Esophagus (tissue), 2 donors: ENCODE data around the gene FOXI2. TPM values are rescaled to one million over a fixed set of nuclear protein-coding genes. Genes with fewer than 3 reads are reported as not detected.
A peak's percentile ranks its signal among the peaks of the same experiment; 100 is the strongest.

Experiments
- H3K27ac ChIP-seq, 2 donors: one replicate each; pipeline ENCODE4 v1.5.1; 2013; ENCODE audit warnings: low read depth in 2 of 2, mild to moderate bottlenecking in 2 of 2, inconsistent platforms in 1 of 2, low read length in 1 of 2, moderate library complexity in 1 of 2
- H3K27me3 ChIP-seq, 2 donors: one replicate each; pipeline ENCODE4 v1.6.1; 2013; ENCODE audit warnings: low read length in 2 of 2, control low read depth in 1 of 2, mild to moderate bottlenecking in 1 of 2; ENCODE audit not compliant: insufficient read depth in 2 of 2, control insufficient read depth in 1 of 2
- H3K36me3 ChIP-seq, 2 donors: one replicate each; pipeline ENCODE4 v1.6.1; 2013; ENCODE audit warnings: low read length in 1 of 2; ENCODE audit not compliant: control insufficient read depth in 2 of 2, insufficient read depth in 2 of 2
- H3K4me1 ChIP-seq, 2 donors: one replicate each; pipeline ENCODE4 v1.6.1; 2013; ENCODE audit warnings: low read length in 1 of 2; ENCODE audit not compliant: control insufficient read depth in 2 of 2, insufficient read depth in 2 of 2
- H3K4me3 ChIP-seq, 2 donors: one replicate each; pipeline ENCODE4 v1.5.1; 2013; ENCODE audit warnings: low read length in 2 of 2, mild to moderate bottlenecking in 2 of 2, low read depth in 1 of 2, moderate library complexity in 1 of 2
- H3K9me3 ChIP-seq, 2 donors: one replicate each; pipeline ENCODE4 v1.6.1; 2013; ENCODE audit warnings: mild to moderate bottlenecking in 2 of 2, low read depth in 1 of 2, low read length in 1 of 2, moderate library complexity in 1 of 2; ENCODE audit not compliant: control insufficient read depth in 2 of 2, insufficient read depth in 1 of 2
- WGBS, 2 donors: extraction: QIAGEN DNeasy Blood & Tissue Kit; methylation state at CpG; one replicate each; pipeline ENCODE4 v1.1.7; 2013; 5-methylcytosine and 5-hydroxymethylcytosine counted together
- polyA plus RNA-seq, 2 donors: library from polyadenylated mRNA; stranded (reverse); fragments of 200-250 nt; gene quantifications; one replicate each; pipeline ENCODE4 v1.2.3, GENCODE V29; 2013
- donor health status: healthy with polysubstance abuse.
- donor health status: Bipolar disorder and iron deficiency.

Gene FOXI2
- polyA plus RNA-seq, 2 donors = 0.45 to 0.84 TPM

DNA sequence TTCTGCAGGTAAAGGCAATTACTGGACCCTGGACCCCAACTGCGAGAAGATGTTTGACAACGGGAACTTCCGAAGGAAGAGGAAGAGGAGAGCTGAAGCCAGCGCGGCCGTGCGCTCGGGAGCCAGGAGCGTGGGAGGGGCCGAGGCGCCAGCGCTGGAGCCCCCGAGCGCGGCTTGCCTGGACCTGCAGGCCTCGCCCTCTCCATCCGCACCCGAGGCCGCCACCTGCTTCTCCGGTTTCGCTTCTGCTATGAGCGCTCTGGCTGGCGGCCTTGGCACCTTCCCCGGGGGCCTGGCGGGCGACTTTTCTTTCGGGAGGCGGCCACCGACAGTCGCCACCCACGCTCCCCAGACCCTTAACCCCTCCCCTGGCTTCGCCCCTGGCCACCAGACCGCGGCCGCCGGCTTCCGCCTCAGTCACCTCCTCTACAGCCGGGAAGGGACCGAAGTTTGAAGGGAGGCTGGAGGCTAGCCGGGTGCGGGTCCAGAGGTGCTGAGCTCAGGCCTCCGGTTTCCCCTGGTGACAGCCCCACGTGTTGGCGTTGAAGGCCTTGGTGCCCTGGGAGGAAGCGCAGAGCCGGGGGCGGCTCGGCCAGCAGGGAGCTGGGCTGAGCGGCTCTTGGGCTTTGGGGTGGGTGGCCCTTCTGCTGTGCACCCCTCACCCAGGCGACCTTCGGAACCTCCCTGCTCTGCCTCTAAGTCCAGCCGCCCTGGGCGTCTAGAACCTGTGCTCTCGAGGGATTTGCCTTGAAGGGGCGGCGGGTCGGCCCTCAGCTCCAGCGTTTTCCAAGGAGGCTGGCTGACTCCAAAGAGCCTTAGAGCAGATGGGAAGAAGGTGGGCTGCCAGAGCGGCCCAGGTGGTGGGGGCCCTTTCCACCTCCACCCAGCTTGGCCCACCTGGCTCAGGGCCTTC, 1.8 kb downstream of the FOXI2 start:
- peaks cover 13 to 16% of the 10 kb centered on the region in 2 donors for H3K4me1 ChIP-seq
- peak overlapping the region; percentile 51 for H3K4me3 ChIP-seq
- H3K36me3 ChIP-seq = no peaks in the 10 kb centered on the region
- peak overlapping the region in 1 of 2 donors; percentile 20 for H3K27ac ChIP-seq
- H3K9me3 ChIP-seq = no peaks in the 10 kb centered on the region
- peaks cover 0 to 7% of the 10 kb centered on the region in 2 donors for H3K27me3 ChIP-seq
- WGBS, 2 donors = 22 to 28% methylated on average over 54 to 59 of the region's 59 CpGs

- Histone ChIP-seq H3K9me3 (peaks cover 0 to 2% of the 10 kb centered on the region in 2 donors), H3K27me3 (peaks cover 0 to 7% of the 10 kb centered on the region in 2 donors)
- 71 to 82% methylated on average over 1 of the region's 1 CpG for WGBS, 2 donors
Observed at GRCh38 chr10:127739908-127740307, 2.9 kb downstream of the FOXI2 start.

GRCh38 chr10:127740596-127740995, 3.6 kb downstream of the FOXI2 start:
- Histone ChIP-seq H3K4me3 (no peak overlapping the region), H3K27ac (no peak overlapping the region), H3K4me1 (peaks cover 13 to 16% of the 10 kb centered on the region in 2 donors), H3K27me3 (peaks cover 0 to 4% of the 10 kb centered on the region in 2 donors), H3K9me3 (peaks cover 0 to 2% of the 10 kb centered on the region in 2 donors), H3K36me3 (no peaks in the 10 kb centered on the region)
- 59 to 68% methylated on average over 5 of the region's 5 CpGs for WGBS, 2 donors

More at GRCh38 chr10:127739908-127740307, 2.9 kb downstream of the FOXI2 start:
- H3K4me1 ChIP-seq = peaks cover 13 to 16% of the 10 kb centered on the region in 2 donors
- no peaks in the 10 kb centered on the region for H3K36me3 ChIP-seq
- H3K4me3 ChIP-seq = no peak overlapping the region
- no peak overlapping the region for H3K27ac ChIP-seq

DNA sequence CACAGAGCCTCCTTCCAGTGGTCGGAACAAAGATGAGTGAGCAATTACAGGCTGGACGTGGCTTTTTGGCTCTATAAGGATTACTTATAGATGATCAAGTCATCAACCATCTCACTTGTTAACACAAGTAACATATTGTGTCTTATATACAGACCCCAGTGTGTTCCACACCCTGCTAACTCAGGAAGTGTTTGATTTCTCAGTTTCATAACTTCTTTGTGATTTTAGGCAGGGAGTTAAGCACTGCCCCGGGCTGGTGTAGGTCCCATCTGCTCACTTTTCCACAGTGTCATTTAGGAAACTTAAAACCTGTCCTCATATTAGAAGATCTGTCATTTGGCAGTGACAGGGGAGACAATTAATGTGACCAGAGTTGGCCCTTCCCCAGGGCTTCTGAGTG, 6.2 kb downstream of the FOXI2 start:
- Histone ChIP-seq H3K27me3 (no peaks in the 10 kb centered on the region), H3K4me3 (no peak overlapping the region), H3K36me3 (no peaks in the 10 kb centered on the region), H3K4me1 (peaks cover 3 to 11% of the 10 kb centered on the region in 2 donors), H3K27ac (no peak overlapping the region), H3K9me3 (peaks cover 0 to 2% of the 10 kb centered on the region in 2 donors)
- 50 to 66% methylated on average over 3 of the region's 3 CpGs for WGBS, 2 donors

GRCh38 chr10:127744956-127745355, 8.0 kb downstream of the FOXI2 start:
- no peaks in the 10 kb centered on the region for H3K36me3 ChIP-seq
- no peaks in the 10 kb centered on the region for H3K27me3 ChIP-seq
- WGBS, 2 donors = 62 to 67% methylated on average over 9 of the region's 9 CpGs
- H3K4me3 ChIP-seq = no peak overlapping the region
- peaks cover 0 to 2% of the 10 kb centered on the region in 2 donors for H3K9me3 ChIP-seq
- H3K4me1 ChIP-seq = peaks cover 0 to 2% of the 10 kb centered on the region in 2 donors
- H3K27ac ChIP-seq = no peak overlapping the region

DNA sequence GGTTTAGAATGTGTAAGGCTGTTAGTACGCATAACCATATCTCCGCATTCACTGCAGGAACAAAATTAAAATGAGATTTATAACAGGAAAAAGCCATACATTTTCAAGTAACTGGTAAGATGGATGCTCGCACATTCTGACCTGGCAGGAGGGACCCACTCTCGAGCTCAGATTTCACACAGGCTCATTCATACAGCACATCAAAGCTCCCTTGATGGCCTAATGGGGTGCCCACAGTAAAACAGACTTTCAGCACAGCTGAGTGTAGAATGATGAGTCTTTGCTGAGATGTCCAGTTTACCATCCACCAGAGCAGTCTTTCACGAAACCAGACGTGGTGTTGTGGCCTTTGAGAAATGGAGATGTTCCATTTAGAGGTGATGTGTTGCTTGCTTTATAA, 8.9 kb downstream of the FOXI2 start:
- Histone ChIP-seq H3K27ac (no peak overlapping the region), H3K36me3 (no peaks in the 10 kb centered on the region), H3K4me3 (no peak overlapping the region), H3K9me3 (peaks cover 0 to 2% of the 10 kb centered on the region in 2 donors), H3K4me1 (no peaks in the 10 kb centered on the region), H3K27me3 (no peaks in the 10 kb centered on the region)
- 64 to 66% methylated on average over 6 of the region's 6 CpGs for WGBS, 2 donors

DNA sequence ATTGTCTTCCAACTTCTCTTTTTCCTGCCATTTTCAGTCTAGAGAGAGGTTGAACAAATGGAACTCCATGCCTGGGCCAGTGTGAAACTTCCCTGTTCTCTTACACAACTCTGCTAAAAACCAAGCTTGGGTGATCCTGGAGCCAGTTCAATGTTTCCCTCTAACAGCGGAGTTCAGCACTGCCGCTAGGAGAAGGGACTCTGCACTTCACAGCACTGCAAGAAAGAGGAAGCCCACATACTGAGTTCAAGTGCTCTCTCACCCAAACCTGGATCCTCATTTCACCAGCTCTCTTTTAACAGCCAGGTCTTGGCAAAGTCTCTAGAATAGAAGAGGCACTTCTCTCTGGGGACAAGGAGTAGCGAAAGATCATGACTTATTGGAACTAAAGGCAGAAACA, 18.8 kb downstream of the FOXI2 start:
- H3K27ac ChIP-seq = no peak overlapping the region
- H3K9me3 ChIP-seq = no peaks in the 10 kb centered on the region
- H3K4me3 ChIP-seq = no peak overlapping the region
- peaks cover 0 to 2% of the 10 kb centered on the region in 2 donors for H3K27me3 ChIP-seq
- H3K36me3 ChIP-seq = no peaks in the 10 kb centered on the region
- H3K4me1 ChIP-seq = no peaks in the 10 kb centered on the region
- 57 to 60% methylated on average over 3 of the region's 3 CpGs for WGBS, 2 donors

DNA sequence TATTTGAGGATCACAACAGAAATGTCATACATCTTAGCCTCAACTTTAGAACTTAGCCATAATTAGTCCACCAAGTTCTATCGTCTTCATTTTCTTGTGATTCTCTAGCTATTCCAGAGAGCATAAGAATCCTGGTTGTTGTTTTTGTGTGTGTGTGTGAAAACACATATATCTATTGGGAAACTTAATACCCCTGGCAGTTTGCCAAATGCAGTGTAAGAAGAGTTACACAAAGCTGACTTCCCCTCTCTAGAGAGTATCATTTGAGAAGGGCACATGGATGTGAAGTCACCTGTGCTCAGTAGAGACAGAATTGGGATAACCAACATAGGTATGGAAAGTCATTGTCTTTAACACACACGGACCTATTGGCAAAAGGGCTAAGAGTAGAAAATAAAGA, 19.3 kb downstream of the FOXI2 start:
- no peaks in the 10 kb centered on the region for H3K4me1 ChIP-seq
- 69 to 72% methylated on average over 2 of the region's 2 CpGs for WGBS, 2 donors
- no peaks in the 10 kb centered on the region for H3K9me3 ChIP-seq
- no peak overlapping the region for H3K4me3 ChIP-seq
- peaks cover 0 to 2% of the 10 kb centered on the region in 2 donors for H3K27me3 ChIP-seq
- no peaks in the 10 kb centered on the region for H3K36me3 ChIP-seq
- H3K27ac ChIP-seq = no peak overlapping the region

DNA sequence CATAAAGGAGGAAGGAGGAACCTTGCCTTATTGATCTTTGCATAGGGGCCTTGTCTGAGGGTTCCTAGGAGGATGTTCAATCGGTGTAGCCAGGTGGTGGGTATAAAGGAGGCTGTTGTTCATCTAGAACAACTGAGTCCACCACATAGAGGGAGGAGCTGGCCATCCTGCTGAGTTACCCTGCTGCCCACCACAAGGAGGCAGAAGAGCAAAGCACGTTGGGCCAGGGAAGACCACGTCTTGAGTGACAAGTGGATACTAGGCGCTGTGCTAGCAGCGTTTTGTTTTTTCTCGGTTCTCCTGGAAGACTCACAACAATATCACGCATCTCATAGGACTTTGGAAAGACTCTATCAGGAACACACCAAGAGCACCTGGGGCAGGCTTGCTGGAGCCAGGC, 20.0 kb downstream of the FOXI2 start:
- Histone ChIP-seq H3K4me3 (no peak overlapping the region), H3K9me3 (no peaks in the 10 kb centered on the region), H3K27ac (no peak overlapping the region), H3K27me3 (peaks cover 0 to 2% of the 10 kb centered on the region in 2 donors), H3K4me1 (no peaks in the 10 kb centered on the region), H3K36me3 (no peaks in the 10 kb centered on the region)
- 78 to 85% methylated on average over 7 of the region's 7 CpGs for WGBS, 2 donors
